ENCODE data around the gene HRCT1. TPM values are rescaled to one million over a fixed set of nuclear protein-coding genes. Genes with fewer than 3 reads are reported as not detected.

The HRCT1 gene
- total RNA-seq, 1 donor from 2014 or later = 0.87 TPM

- H3K4me1 Mint-ChIP-seq (ENCODE audit: unreplicated experiment) = peaks cover 13% of the 10 kb centered on the region
- H3K27ac Mint-ChIP-seq (ENCODE audit: unreplicated experiment) = no peak overlapping the region
- DNase-seq (ENCODE audit: low spot score) = peak; percentile 55
- H3K36me3 Mint-ChIP-seq (ENCODE audit: low read depth, unreplicated experiment) = no peaks in the 10 kb centered on the region
- H3K4me3 Mint-ChIP-seq (ENCODE audit: unreplicated experiment) = no peak overlapping the region
- peak; percentile 74 for TF ChIP-seq CTCF (IDR thresholded peaks at IDR 0.05; ENCODE audit: unreplicated experiment)
- peaks cover 2% of the 10 kb centered on the region for H3K27me3 Mint-ChIP-seq (ENCODE audit: unreplicated experiment)
- no peaks in the 10 kb centered on the region for H3K9me3 Mint-ChIP-seq (ENCODE audit: unreplicated experiment)
These were observed 49.0 kb downstream of the HRCT1 start for GRCh38 chr9:35954942-35955546.

- no peaks in the 10 kb centered on the region for H3K9me3 Mint-ChIP-seq (ENCODE audit: unreplicated experiment)
- no peak for DNase-seq (ENCODE audit: low spot score)
- no peak for TF ChIP-seq CTCF (IDR thresholded peaks at IDR 0.05; ENCODE audit: unreplicated experiment)
- no peaks in the 10 kb centered on the region for H3K36me3 Mint-ChIP-seq (ENCODE audit: low read depth, unreplicated experiment)
- H3K27ac Mint-ChIP-seq (ENCODE audit: unreplicated experiment) = no peak overlapping the region
- H3K4me3 Mint-ChIP-seq (ENCODE audit: unreplicated experiment) = no peak overlapping the region
- peaks cover 19% of the 10 kb centered on the region for H3K4me1 Mint-ChIP-seq (ENCODE audit: unreplicated experiment)
- H3K27me3 Mint-ChIP-seq (ENCODE audit: unreplicated experiment) = peaks cover 2% of the 10 kb centered on the region
These were observed 50.6 kb downstream of the HRCT1 start for GRCh38 chr9:35956651-35957050.

Other genes starting within 250 kb of the HRCT1 start
- 32,961 TPM for gene RMRP, start 248.2 kb upstream of the HRCT1 start, total RNA-seq (ENCODE audit: unreplicated experiment)
- 13.5 TPM for gene CCDC107, start 247.9 kb upstream of the HRCT1 start, total RNA-seq (ENCODE audit: unreplicated experiment)
- gene ARHGEF39, start 241.0 kb upstream of the HRCT1 start, total RNA-seq (ENCODE audit: unreplicated experiment) = 1.4 TPM
- gene CA9, start 232.3 kb upstream of the HRCT1 start, total RNA-seq (ENCODE audit: unreplicated experiment) = 1.5 TPM
- 173 TPM for gene TPM2, start 216.3 kb upstream of the HRCT1 start, total RNA-seq (ENCODE audit: unreplicated experiment)
- gene TLN1, start 174.0 kb upstream of the HRCT1 start, total RNA-seq (ENCODE audit: unreplicated experiment) = 370 TPM
- gene CREB3, start 173.5 kb upstream of the HRCT1 start, total RNA-seq (ENCODE audit: unreplicated experiment) = 29.2 TPM
- gene GBA2, start 157.0 kb upstream of the HRCT1 start, total RNA-seq (ENCODE audit: unreplicated experiment) = 200 TPM
- gene RGP1, start 156.9 kb upstream of the HRCT1 start, total RNA-seq (ENCODE audit: unreplicated experiment) = 51.4 TPM
- gene MSMP, start 151.9 kb upstream of the HRCT1 start, total RNA-seq (ENCODE audit: unreplicated experiment) = 2.8 TPM
- gene NPR2, start 114.6 kb upstream of the HRCT1 start, total RNA-seq (ENCODE audit: unreplicated experiment) = 30.8 TPM
- gene SPAG8, start 93.9 kb upstream of the HRCT1 start, total RNA-seq (ENCODE audit: unreplicated experiment) = 0.59 TPM
- gene HINT2, start 91.2 kb upstream of the HRCT1 start, total RNA-seq (ENCODE audit: unreplicated experiment) = 43.3 TPM
- gene FAM221B, start 77.5 kb upstream of the HRCT1 start, total RNA-seq (ENCODE audit: unreplicated experiment) = not detected
- 9.0 TPM for gene TMEM8B, start 77.0 kb upstream of the HRCT1 start, total RNA-seq (ENCODE audit: unreplicated experiment)
- gene OR13J1, start 35.8 kb upstream of the HRCT1 start, total RNA-seq (ENCODE audit: unreplicated experiment) = not detected
- 32.0 TPM for gene SPAAR, start 3.3 kb downstream of the HRCT1 start, total RNA-seq (ENCODE audit: unreplicated experiment)
- gene OR2S2, start 52.0 kb downstream of the HRCT1 start, total RNA-seq (ENCODE audit: unreplicated experiment) = not detected
- 48.2 TPM for gene RECK, start 130.7 kb downstream of the HRCT1 start, total RNA-seq (ENCODE audit: unreplicated experiment)
- gene GLIPR2, start 230.5 kb downstream of the HRCT1 start, total RNA-seq (ENCODE audit: unreplicated experiment) = 6.3 TPM